B cell (primary cell): Measurements from ENCODE around the gene NR4A3. TPM values are rescaled to one million over a fixed set of nuclear protein-coding genes. Genes with fewer than 3 reads are reported as not detected.

Experiments
- ATAC-seq: fragments of 200-7000 bp; cut with Tn5 transposase; one replicate; pipeline ENCODE4 v1.10.0; 2021; ENCODE audit warnings: low read depth, mild to moderate bottlenecking, moderate number of reproducible peaks, moderate library complexity
- CTCF ChIA-PET: fragments of 350-600 bp; sonication (Branson Sonifier 250); formaldehyde crosslinking; loops from one replicate; lab custom pipeline; 2021; ENCODE audit warnings: antibody characterized with exemption, inconsistent platforms; lab: Charles Lee
- POLR2A ChIA-PET: fragments of 350-600 bp; sonication (Branson Sonifier 250); formaldehyde crosslinking; loops from one replicate; lab custom pipeline; 2021; ENCODE audit warnings: antibody characterized with exemption; lab: Charles Lee
- DNase-seq: peaks from one replicate; pipeline ENCODE4 v3.0.0; 2013
- H2AFZ ChIP-seq: 2 replicates; pipeline ENCODE4 v1.6.1; 2012; ENCODE audit warnings: mild to moderate bottlenecking, low read depth, low read length; ENCODE audit not compliant: insufficient read depth, poor library complexity, severe bottlenecking
- H3K27ac ChIP-seq, 2 donors: 1 replicate in 1 of 2; 2 replicates in 1 of 2; pipeline ENCODE4 v1.5.1; 2012 to 2013; ENCODE audit warnings: low read length in 2 of 2, mild to moderate bottlenecking in 2 of 2, moderate library complexity in 1 of 2
- H3K27me3 ChIP-seq, 4 experiments: fragments of 200-600 bp in 1 of 4; sonication (generic) in 1 of 4; replicated peaks in 1 of 4; 1 replicate in 2 of 4; 2 replicates in 2 of 4; pipeline versions ENCODE4 v1.6.1 to v1.7.0; 2013 to 2016; ENCODE audit warnings: low read length in 3 of 4, mild to moderate bottlenecking in 2 of 4, mixed read lengths in 1 of 4, moderate library complexity in 1 of 4; ENCODE audit not compliant: insufficient read depth in 4 of 4, control insufficient read depth in 3 of 4; ENCODE audit errors: control extremely low read depth in 1 of 4
- H3K36me3 ChIP-seq, 2 experiments: replicated peaks in 1 of 2; 1 replicate in 1 of 2; 2 replicates in 1 of 2; pipeline versions ENCODE4 v1.6.1 to v1.7.1; 2013; ENCODE audit warnings: low read length in 1 of 2; ENCODE audit not compliant: insufficient read depth in 2 of 2, control insufficient read depth in 1 of 2; ENCODE audit errors: control extremely low read depth in 1 of 2, extremely low read depth in 1 of 2
- H3K4me1 ChIP-seq, 2 donors: fragments of 200-600 bp in 1 of 2; sonication (generic) in 1 of 2; 1 replicate in 1 of 2; 2 replicates in 1 of 2; pipeline versions ENCODE4 v1.5.1 to v1.6.1; 2013 to 2017; ENCODE audit warnings: low read length in 2 of 2; ENCODE audit not compliant: control insufficient read depth in 2 of 2, insufficient read depth in 2 of 2
- H3K4me2 ChIP-seq: replicated peaks from 2 replicates; pipeline ENCODE3; 2012; ENCODE audit warnings: mild to moderate bottlenecking, low read depth, low read length; ENCODE audit not compliant: poor library complexity, severe bottlenecking
- H3K4me3 ChIP-seq, 5 experiments: fragments of 200-600 bp in 1 of 5; sonication (generic) in 1 of 5; 1 replicate in 3 of 5; 2 replicates in 2 of 5; pipeline versions ENCODE4 v1.5.1 to v1.7.0; 2011 to 2016; ENCODE audit warnings: low read length in 4 of 5, mild to moderate bottlenecking in 4 of 5, low read depth in 2 of 5, control low read depth in 1 of 5, moderate library complexity in 1 of 5; ENCODE audit not compliant: insufficient read depth in 1 of 5; ENCODE audit errors: control extremely low read depth in 1 of 5, extremely low read depth in 1 of 5
- H3K79me2 ChIP-seq: fragments of 200-600 bp; sonication (generic); one replicate; pipeline ENCODE4 v1.6.0; 2016; ENCODE audit warnings: low read length; ENCODE audit not compliant: control insufficient read depth, insufficient read depth
- H3K9ac ChIP-seq: fragments of 200-600 bp; sonication (generic); 2 replicates; pipeline ENCODE4 v1.6.1; 2017; ENCODE audit warnings: mild to moderate bottlenecking, low read length, moderate library complexity
- H3K9me3 ChIP-seq, 3 donors: one replicate each; pipeline versions ENCODE4 v1.6.1 to v1.7.1; 2013; ENCODE audit warnings: low read length in 2 of 3; ENCODE audit not compliant: control insufficient read depth in 2 of 3, insufficient read depth in 1 of 3; ENCODE audit errors: control extremely low read depth in 1 of 3
- H4K20me1 ChIP-seq: 2 replicates; pipeline ENCODE4 v1.6.0; 2012; ENCODE audit warnings: mild to moderate bottlenecking, low read length; ENCODE audit not compliant: insufficient read depth, control insufficient read depth, poor library complexity, severe bottlenecking
- H3K27ac Mint-ChIP-seq: one replicate; pipeline ENCODE4 v1.8.0; 2021; ENCODE audit warnings: mixed read lengths
- H3K27me3 Mint-ChIP-seq: one replicate; pipeline ENCODE4 v1.8.0; 2021; ENCODE audit warnings: mixed read lengths
- H3K4me1 Mint-ChIP-seq: one replicate; pipeline ENCODE4 v1.8.0; 2021; ENCODE audit warnings: mixed read lengths
- H3K4me3 Mint-ChIP-seq: one replicate; pipeline ENCODE4 v1.8.0; 2021; ENCODE audit warnings: mixed read lengths
- H3K9me3 Mint-ChIP-seq: one replicate; pipeline ENCODE4 v1.8.0; 2022; ENCODE audit warnings: mixed read lengths; ENCODE audit not compliant: insufficient read depth
- CTCF ChIP-seq: fragments of 200-600 bp; IDR thresholded peaks from one replicate; pipeline ENCODE4 v1.8.0; 2022; ENCODE audit warnings: antibody characterized with exemption, mild to moderate bottlenecking
- EZH2 ChIP-seq: IDR thresholded peaks from 2 replicates; pipeline ENCODE4 v1.6.1; 2012; ENCODE audit warnings: borderline replicate concordance, low read depth, mild to moderate bottlenecking, moderate library complexity, low read length; ENCODE audit not compliant: insufficient read depth, poor library complexity, severe bottlenecking
- WGBS: methylation state at CpG from one replicate; pipeline ENCODE4 v1.1.5; 2013; ENCODE audit warnings: missing lambda C conversion rate; ENCODE audit not compliant: insufficient coverage; 5-methylcytosine and 5-hydroxymethylcytosine counted together
- intact Hi-C: fragments of 100-400 bp; cut with micrococcal nuclease; formaldehyde crosslinking; loops from one replicate; pipeline ENCODE4 v1.10.0; 2022
- polyA plus RNA-seq: library from polyadenylated mRNA; depleted of rRNA; stranded (reverse); fragments of >200 nt; gene quantifications from 2 replicates; pipeline ENCODE4 v1.2.3, GENCODE V29; 2012
- total RNA-seq, 2 donors: library from RNA; stranded (reverse); fragments of 120-200 nt in 1 of 2; gene quantifications; 1 replicate in 1 of 2; 2 replicates in 1 of 2; pipeline versions ENCODE4 v1.2.3 to v1.2.4, GENCODE V29; 2013 to 2022

The NR4A3 gene
- total and polyA plus RNA-seq, 2 donors (not counting 1 experiment from before 2014, with no cell fraction given): 2.5 to 20.1 TPM

- Histone ChIP-seq H3K36me3 (no peaks in the 10 kb centered on the region), H3K4me1 (peaks cover 55 to 60% of the 10 kb centered on the region in 2 donors), H3K9ac (peak overlapping the region; percentile 92), H3K27me3 (peaks cover 0 to 75% (median 47%) of the 10 kb centered on the region in 4 experiments), H3K9me3 (peaks cover 0 to 22% (median 0%) of the 10 kb centered on the region in 3 donors), H3K27ac (no peak overlapping the region), H3K4me2 (peak overlapping the region; percentile 99), H4K20me1 (peaks cover 22% of the 10 kb centered on the region), H3K4me3 (peak overlapping the region; percentile 36 to 100 (median 80)), H3K79me2 (no peaks in the 10 kb centered on the region), H2AFZ (peak overlapping the region; percentile 14)
- TF ChIP-seq EZH2: no peak
- TF ChIP-seq CTCF: peak; percentile 77
- POLR2A ChIA-PET: interaction anchor here (0.7 to 1.6 kb wide), 2 partner anchors 559 to 640 kb away, joined by 13 to 17 read pairs; no protein-coding TSS in a partner anchor
- ATAC-seq: no peak
- DNase-seq: peak; percentile 86
- Mint-ChIP-seq H3K9me3 (no peaks in the 10 kb centered on the region), H3K4me1 (peaks cover 61% of the 10 kb centered on the region), H3K4me3 (peak overlapping the region; percentile 100), H3K27ac (peak overlapping the region; percentile 53), H3K27me3 (peaks cover 44% of the 10 kb centered on the region)
- intact Hi-C loops: loop anchor here (5.0 to 10.0 kb wide), 7 partner anchors 203 to 767 kb away; partner anchors contain the start of gene TEX10
- WGBS: 2% methylated on average over 53 of the region's 56 CpGs
- CTCF ChIA-PET: interaction anchor here (0.5 to 2.4 kb wide), 29 partner anchors 9 to 719 kb away, joined by 3 to 12 read pairs (median 3); partner anchors contain the start of gene STX17
Observed at GRCh38 chr9:99824378-99825171, 2.9 kb downstream of the NR4A3 start.
